GM21390 (cell line): ENCODE measurements around the gene SRF.

Source experiments
- ATAC-seq: cut with Tn5 transposase; IDR thresholded peaks from one replicate; pipeline ENCODE4 v1.9.1; 2021; ENCODE audit not compliant: unreplicated experiment

Gene SRF

DNA sequence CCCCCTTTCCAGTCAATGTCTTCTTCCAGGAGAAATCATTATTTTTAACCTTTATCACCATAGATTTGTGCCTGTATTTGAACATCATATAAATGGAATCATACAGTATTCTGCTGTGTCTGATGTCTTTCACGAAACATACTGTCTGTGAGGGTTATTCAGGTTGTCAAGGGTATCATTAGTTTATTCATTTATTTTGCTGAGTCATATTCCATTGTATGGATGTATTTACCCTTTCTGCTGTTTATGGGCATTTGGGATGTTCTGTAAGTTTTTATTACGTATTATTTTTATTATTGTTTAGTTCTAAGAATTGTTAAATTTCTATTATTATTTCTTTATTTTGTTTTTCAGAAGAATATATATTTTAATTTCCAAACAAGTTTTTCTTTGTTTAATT is 36.2 kb downstream of the SRF start:
- no peak for ATAC-seq

DNA sequence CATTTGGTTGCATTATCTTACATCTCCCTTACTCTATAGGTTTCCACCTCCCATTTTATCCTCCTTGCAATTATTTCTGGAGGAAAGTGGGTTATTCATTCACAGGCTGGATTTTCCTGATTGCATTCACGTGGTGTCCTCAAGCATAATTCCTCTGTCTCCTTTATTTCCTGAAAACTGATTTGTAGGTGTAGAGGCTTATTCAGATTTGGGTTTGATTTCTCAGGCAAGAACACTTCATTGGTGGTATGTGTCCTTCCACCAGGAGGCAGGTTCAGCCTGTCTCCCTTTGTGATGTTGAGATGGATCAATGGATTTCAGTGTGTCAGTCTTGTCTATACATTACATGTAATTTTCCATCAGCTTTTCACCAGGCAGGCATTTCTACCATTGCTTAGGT is 40.9 kb downstream of the SRF start:
- no peak for ATAC-seq

GRCh38 chr6:43213431-43213830 is 42.4 kb downstream of the SRF start:
- ATAC-seq = no peak

- ATAC-seq = no peak
Observed at GRCh38 chr6:43215066-43215465, 44.0 kb downstream of the SRF start.

DNA sequence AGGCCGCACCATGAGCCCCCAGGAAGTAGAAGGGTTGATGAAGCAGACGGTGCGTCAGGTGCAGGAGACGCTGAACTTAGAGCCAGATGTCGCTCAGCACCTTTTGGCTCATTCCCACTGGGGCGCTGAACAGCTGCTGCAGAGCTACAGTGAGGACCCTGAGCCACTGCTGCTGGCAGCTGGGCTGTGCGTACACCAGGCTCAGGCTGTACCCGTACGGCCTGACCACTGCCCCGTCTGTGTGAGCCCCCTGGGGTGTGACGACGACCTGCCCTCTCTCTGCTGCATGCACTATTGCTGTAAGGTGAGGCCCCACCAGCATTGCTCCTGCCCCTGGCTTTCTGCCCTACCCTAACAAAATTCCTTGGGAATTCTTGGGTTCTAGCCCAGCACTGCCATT is 45.1 kb downstream of the SRF start:
- ATAC-seq = no peak

GRCh38 chr6:43217351-43217750 is 46.3 kb downstream of the SRF start:
- ATAC-seq = no peak

DNA sequence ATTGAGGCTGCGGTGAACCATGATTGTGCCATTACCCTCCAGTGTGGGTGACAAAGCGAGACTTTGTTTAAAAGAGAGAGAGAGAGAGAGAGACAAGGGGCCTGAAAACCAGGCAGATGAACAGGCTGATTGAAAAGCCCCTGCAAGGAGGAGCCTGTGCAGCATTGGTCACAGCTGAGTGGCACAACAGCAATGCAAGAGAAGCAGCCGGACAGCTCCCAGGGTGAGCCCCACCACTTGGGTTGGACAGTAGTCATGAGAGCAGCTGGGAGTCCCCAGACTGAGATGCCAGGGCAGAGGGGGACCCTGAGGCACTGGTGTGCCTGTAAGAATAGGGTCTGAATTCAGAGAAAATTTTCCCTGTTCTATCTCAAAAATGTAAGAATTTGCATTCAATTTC is 48.0 kb downstream of the SRF start:
- ATAC-seq = no peak

- ATAC-seq = no peak
Observed at GRCh38 chr6:43219814-43220213, 48.7 kb downstream of the SRF start.

DNA sequence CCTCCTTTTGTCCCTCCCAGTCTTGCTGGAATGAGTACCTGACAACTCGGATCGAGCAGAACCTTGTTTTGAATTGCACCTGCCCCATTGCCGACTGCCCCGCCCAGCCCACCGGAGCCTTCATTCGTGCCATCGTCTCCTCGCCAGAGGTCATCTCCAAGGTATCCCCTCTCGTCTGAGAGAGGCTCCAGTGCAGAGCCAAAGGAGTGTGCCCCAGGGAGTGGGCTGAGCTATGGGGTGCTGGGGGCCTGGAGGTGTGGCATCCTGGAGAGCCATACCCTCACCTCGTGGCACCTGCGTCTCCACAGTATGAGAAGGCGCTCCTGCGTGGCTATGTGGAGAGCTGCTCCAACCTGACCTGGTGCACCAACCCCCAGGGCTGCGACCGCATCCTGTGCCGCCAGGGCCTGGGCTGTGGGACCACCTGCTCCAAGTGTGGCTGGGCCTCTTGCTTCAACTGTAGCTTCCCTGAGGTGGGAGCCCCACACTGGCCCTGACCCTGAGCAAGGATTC is 49.4 kb downstream of the SRF start:
- ATAC-seq = no peak

- ATAC-seq = no peak
Observed at GRCh38 chr6:43221046-43221972, 50.2 kb downstream of the SRF start.

DNA sequence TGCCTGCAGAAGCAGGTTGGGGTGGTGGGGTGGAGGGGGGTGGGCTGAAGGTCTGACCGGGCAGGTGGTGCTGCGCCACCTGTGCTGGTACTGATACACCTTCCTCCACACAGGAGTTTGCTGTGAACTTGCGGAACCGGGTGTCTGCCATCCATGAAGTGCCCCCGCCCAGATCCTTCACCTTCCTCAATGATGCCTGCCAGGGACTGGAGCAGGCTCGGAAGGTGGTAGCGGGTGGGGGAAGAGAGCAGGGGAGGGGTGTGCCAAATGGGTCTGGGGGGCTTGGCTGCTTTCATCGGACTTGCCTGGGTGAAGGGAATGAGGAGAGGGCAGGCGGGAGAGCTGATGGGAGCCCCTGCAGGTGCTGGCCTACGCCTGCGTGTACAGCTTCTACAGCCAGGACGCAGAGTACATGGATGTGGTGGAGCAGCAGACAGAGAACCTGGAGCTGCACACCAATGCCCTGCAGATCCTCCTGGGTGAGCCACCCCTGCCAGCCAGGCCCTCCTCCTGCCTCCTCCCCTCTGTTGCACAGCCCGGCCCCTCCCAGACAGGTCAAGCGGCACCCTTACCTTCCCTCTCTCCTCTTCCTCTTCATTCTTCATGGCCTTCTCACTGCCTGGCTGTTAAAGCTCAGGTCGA is 51.5 kb downstream of the SRF start:
- ATAC-seq = no peak

DNA sequence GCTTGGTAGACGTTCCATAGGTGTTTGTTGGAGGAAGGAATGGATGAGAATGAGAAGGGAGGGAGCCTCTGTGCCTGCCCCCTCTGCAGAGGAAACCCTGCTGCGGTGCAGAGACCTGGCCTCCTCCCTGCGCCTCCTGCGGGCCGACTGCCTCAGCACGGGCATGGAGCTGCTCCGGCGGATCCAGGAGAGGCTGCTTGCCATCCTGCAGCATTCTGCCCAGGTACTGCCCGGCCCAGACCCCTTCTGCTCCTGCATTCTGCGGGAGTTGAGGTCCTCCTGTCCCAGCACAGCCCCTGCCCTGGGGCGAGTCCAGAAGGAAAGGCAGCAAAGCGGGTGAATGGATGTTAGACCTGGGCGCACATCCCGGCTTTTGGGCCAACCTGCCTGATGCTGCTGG is 52.1 kb downstream of the SRF start:
- no peak for ATAC-seq

DNA sequence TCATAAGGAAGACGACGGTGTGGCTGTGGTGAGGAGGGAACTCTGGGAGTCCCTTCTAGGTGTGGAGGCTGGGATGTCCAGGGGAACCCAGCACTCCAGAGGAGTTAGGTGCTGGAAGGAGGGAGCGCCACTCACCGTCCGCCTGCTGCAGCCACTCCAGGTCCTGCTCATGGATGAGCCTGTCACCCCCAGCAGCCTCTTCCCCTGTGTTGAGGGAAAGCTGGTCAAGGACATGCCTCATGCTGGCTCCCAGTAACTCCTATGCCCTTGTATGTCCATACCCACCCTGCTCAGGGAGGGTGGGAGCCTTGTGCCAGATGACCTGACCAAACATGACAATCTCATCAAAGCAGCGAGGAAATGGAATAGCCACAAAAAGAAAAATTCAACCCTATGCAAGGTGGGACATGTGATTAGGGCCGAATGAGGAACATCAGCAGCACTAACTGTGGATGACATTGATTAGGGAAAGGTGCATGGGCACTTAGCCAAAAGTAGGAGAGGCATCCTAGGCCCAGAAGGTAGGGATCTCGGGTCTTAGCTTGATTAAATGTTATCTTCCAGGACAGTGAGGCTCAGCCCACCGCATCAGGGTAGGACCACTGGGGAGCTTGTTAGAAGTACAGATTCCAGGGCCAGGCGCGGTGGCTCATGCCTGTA is 55.3 kb downstream of the SRF start:
- no peak for ATAC-seq

- peak; percentile 86 for ATAC-seq
Observed at GRCh38 chr6:43228951-43229802, 58.1 kb downstream of the SRF start, which contains the start of gene DNPH1. Gene DNPH1, minus strand, starts transcription at chr6:43229481. Its CDS starts 25 bp downstream, at chr6:43229456.

GRCh38 chr6:43229803-43230620 is 58.9 kb downstream of the SRF start:
- no peak for ATAC-seq

- ATAC-seq = no peak
Observed at GRCh38 chr6:43231053-43231452, 60.0 kb downstream of the SRF start.
